Heart right ventricle (tissue), 16 donors: ENCODE measurements around the gene SOX8. TPM values are rescaled to one million over a fixed set of nuclear protein-coding genes. Genes with fewer than 3 reads are reported as not detected.
A peak's percentile ranks its signal among the peaks of the same experiment; 100 is the strongest.

Experiments used
- ATAC-seq, 8 donors: fragments of 200-7000 bp; cut with Tn5 transposase; one replicate each; pipeline ENCODE4 v1.9.1; 2020; ENCODE audit warnings: mild to moderate bottlenecking in 8 of 8, moderate library complexity in 8 of 8, moderate number of reproducible peaks in 1 of 8
- DNase-seq, 2 donors: peaks; one replicate each; pipeline ENCODE4 v3.0.0-alpha.2; 2020
- H3K27ac ChIP-seq, 10 donors: fragments of 200-600 bp; sonication (generic) in 2 of 10; one replicate each; pipeline versions ENCODE4 v1.5.0 to v1.8.0; 2020 to 2022; ENCODE audit warnings: mild to moderate bottlenecking in 3 of 10
- H3K27me3 ChIP-seq, 7 donors: fragments of 200-600 bp; one replicate each; pipeline ENCODE4 v1.8.0; 2021 to 2022; ENCODE audit warnings: mild to moderate bottlenecking in 2 of 7
- H3K36me3 ChIP-seq, 9 donors: fragments of 200-600 bp; sonication (generic) in 1 of 9; one replicate each; pipeline versions ENCODE4 v1.5.0 to v1.8.0; 2020 to 2022; ENCODE audit warnings: mild to moderate bottlenecking in 2 of 9
- H3K4me1 ChIP-seq, 9 donors: fragments of 200-600 bp; sonication (generic) in 1 of 9; one replicate each; pipeline versions ENCODE4 v1.5.0 to v1.8.0; 2020 to 2022; ENCODE audit warnings: mild to moderate bottlenecking in 4 of 9
- H3K4me3 ChIP-seq, 10 donors: fragments of 200-600 bp; sonication (generic) in 2 of 10; one replicate each; pipeline versions ENCODE4 v1.5.0 to v1.8.0; 2020 to 2022; ENCODE audit warnings: mild to moderate bottlenecking in 7 of 10, moderate library complexity in 2 of 10
- H3K9me3 ChIP-seq, 11 donors: fragments of 200-600 bp in 10 of 11; sonication (generic) in 2 of 11; one replicate each; pipeline versions ENCODE4 v1.5.0 to v1.8.0; 2013 to 2022; ENCODE audit warnings: mild to moderate bottlenecking in 2 of 11, control low read depth in 1 of 11, moderate library complexity in 1 of 11
- CTCF ChIP-seq, 9 donors: fragments of 200-600 bp; sonication (generic) in 2 of 9; IDR thresholded peaks; one replicate each; pipeline versions ENCODE4 v1.5.0 to v1.8.0; 2021 to 2022; ENCODE audit warnings: antibody characterized with exemption in 9 of 9, mild to moderate bottlenecking in 5 of 9, moderate library complexity in 1 of 9
- WGBS, 2 donors: extraction: QIAGEN DNeasy Blood & Tissue Kit; methylation state at CpG; one replicate each; pipeline ENCODE4 v1.1.7; 2013; ENCODE audit warnings: inconsistent platforms in 1 of 2; 5-methylcytosine and 5-hydroxymethylcytosine counted together
- intact Hi-C, 10 donors: fragments of 100-400 bp; cut with DNase I; formaldehyde crosslinking; loops; one replicate each; pipeline versions ENCODE4 v1.11.1 to v1.14.2; 2022
- polyA plus RNA-seq, 2 donors: library from polyadenylated mRNA; stranded (reverse); fragments of 200-250 nt; gene quantifications; one replicate each; pipeline ENCODE4 v1.2.3, GENCODE V29; 2013
- total RNA-seq, 10 donors: library from RNA; stranded (reverse); fragmentation: NEBNext Ultra II Directional in 3 of 10; extraction: Animal tissue kit (Norgen Biotek cat#: 25700) in 3 of 10; gene quantifications; one replicate each; pipeline versions ENCODE4 v1.2.1 to v1.2.4, GENCODE V29; 2021 to 2023
- donor health status: Arrhythmogenic right ventricular cardiomyopathy.
- donor health status: ischemic (EF 13 %, LVEDD 7.1; RV severe dilation, severe dysfunction).
- donor health status: healthy with polysubstance abuse.
- donor health status: DM: no; HTN: yes; CAD: no.
- donor health status: DM: no; HTN: no; CAD: no.
- donor health status: ischemic (EF 25% LVEDD 6.9; RV normal size, moderate dysfunction).
- donor health status: ischemic (EF 25% LVEDD 5.7; RV mildly dilated, moderate dysfunction).
- donor health status: healthy.
- donor health status: DM: yes; HTN: yes; CAD: no.
- donor health status: Ischemic cardiomyopathy.
- donor health status: ischemic (EF 35%, LVEDD 5.7; RV mildly dilated, moderate dysfunction).
- donor health status: nonischemic (EF 11% LVEDD 7.7; RV severe dilation, severe dysfunction).
- donor health status: DM: yes; HTN: yes; CAD: no.
- donor health status: PGD.
- donor health status: ischemic (EF 29% LVEDD 5.4; RV normal size, mild dysfunction).
- donor health status: nonischemic (EF 23%, LVEDD 6.1; RV moderate dilation, normal function).

Gene SOX8
- total and polyA plus RNA-seq, 12 donors = 0.35 to 2.3 (median 1.0) TPM

GRCh38 chr16:1018447-1019198 lies 37.1 kb downstream of the SOX8 start:
- H3K9me3 ChIP-seq = no peaks in the 10 kb centered on the region
- peaks cover 0 to 28% (median 14%) of the 10 kb centered on the region in 9 donors for H3K4me1 ChIP-seq
- no peak for TF ChIP-seq CTCF (IDR thresholded peaks at IDR 0.05)
- 79% methylated on average over 15 of the region's 15 CpGs for WGBS, 2 donors
- ATAC-seq (no peak), DNase-seq (no peak)
- intact Hi-C loops = no loop called here
- H3K27ac ChIP-seq = peak overlapping the region in 8 of 10 donors; percentile 65 to 80 (median 78)
- H3K36me3 ChIP-seq = no peaks in the 10 kb centered on the region
- peak overlapping the region in 8 of 10 donors; percentile 32 to 53 (median 42) for H3K4me3 ChIP-seq
- peaks cover 9 to 36% (median 32%) of the 10 kb centered on the region in 7 donors for H3K27me3 ChIP-seq

GRCh38 chr16:1019231-1020090 lies 37.9 kb downstream of the SOX8 start:
- H3K4me1 ChIP-seq = peaks cover 0 to 28% (median 14%) of the 10 kb centered on the region in 9 donors
- H3K4me3 ChIP-seq = peak overlapping the region; percentile 11 to 53 (median 38)
- H3K36me3 ChIP-seq = no peaks in the 10 kb centered on the region
- intact Hi-C loops = no loop called here
- H3K27me3 ChIP-seq = peaks cover 9 to 44% (median 36%) of the 10 kb centered on the region in 7 donors
- no peak for TF ChIP-seq CTCF (IDR thresholded peaks at IDR 0.05)
- no peaks in the 10 kb centered on the region for H3K9me3 ChIP-seq
- 29 to 32% methylated on average over 66 of the region's 66 CpGs for WGBS, 2 donors
- ATAC-seq = peak; percentile 72 to 87 (median 82)
- peak; percentile 58 to 62 for DNase-seq
- peak overlapping the region in 8 of 10 donors; percentile 65 to 80 (median 78) for H3K27ac ChIP-seq

DNA sequence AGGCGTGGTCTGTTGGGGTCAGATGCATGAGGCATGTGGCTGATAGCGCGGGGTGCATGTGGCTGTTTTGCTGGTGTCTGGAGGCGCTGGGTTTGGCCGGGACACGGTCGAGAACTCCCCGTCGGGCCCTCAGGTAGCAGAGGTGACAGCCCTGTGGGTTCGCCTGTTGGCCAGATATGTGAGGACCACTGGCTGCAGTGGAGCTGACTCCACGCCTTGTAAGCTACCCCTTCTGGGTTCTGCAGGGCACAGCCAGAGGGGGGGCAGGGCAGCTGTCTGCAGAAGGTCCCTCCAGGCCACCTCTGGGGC lies 38.5 kb downstream of the SOX8 start:
- TF ChIP-seq CTCF (IDR thresholded peaks at IDR 0.05) = no peak
- Histone ChIP-seq H3K36me3 (no peaks in the 10 kb centered on the region), H3K9me3 (no peaks in the 10 kb centered on the region), H3K27ac (peak overlapping the region in 7 of 10 donors; percentile 65 to 80 (median 78)), H3K4me3 (peak overlapping the region in 9 of 10 donors; percentile 32 to 53 (median 40)), H3K27me3 (peaks cover 9 to 45% (median 36%) of the 10 kb centered on the region in 7 donors), H3K4me1 (peaks cover 0 to 28% (median 14%) of the 10 kb centered on the region in 9 donors)
- intact Hi-C loops = no loop called here
- ATAC-seq (peak in 1 of 8 donors; percentile 3), DNase-seq (no peak)
- 58% methylated on average over 11 of the region's 11 CpGs for WGBS, 2 donors

GRCh38 chr16:1020591-1020990 lies 39.0 kb downstream of the SOX8 start:
- ATAC-seq = no peak
- no peak for DNase-seq
- peaks cover 0 to 28% (median 14%) of the 10 kb centered on the region in 9 donors for H3K4me1 ChIP-seq
- H3K4me3 ChIP-seq = no peak overlapping the region
- peaks cover 9 to 45% (median 36%) of the 10 kb centered on the region in 7 donors for H3K27me3 ChIP-seq
- H3K36me3 ChIP-seq = no peaks in the 10 kb centered on the region
- intact Hi-C loops = no loop called here
- TF ChIP-seq CTCF (IDR thresholded peaks at IDR 0.05) = no peak
- H3K27ac ChIP-seq = no peak overlapping the region
- H3K9me3 ChIP-seq = no peaks in the 10 kb centered on the region
- WGBS, 2 donors = 82 to 83% methylated on average over 11 of the region's 11 CpGs
